ENCODE data around the gene ESPL1.
A peak's percentile ranks its signal among the peaks of the same experiment; 100 is the strongest.
"Not testable (repeated sequence)": the region's sequence is repeated elsewhere in the genome, so short reads cannot be mapped to it uniquely, and the experiment has no call there.

The ESPL1 gene

GRCh38 chr12:53265783-53266182, 2.3 kb upstream of the ESPL1 start:
- no peak for DNase-seq

GRCh38 chr12:53267306-53267998, 647 bp upstream of the ESPL1 start:
- DNase-seq: no peak

GRCh38 chr12:53268630-53269562, 797 bp downstream of the ESPL1 start:
- no peak for DNase-seq

- no peak for DNase-seq
Measured at GRCh38 chr12:53274445-53274844, 6.3 kb downstream of the ESPL1 start.

GRCh38 chr12:53276511-53276910, 8.4 kb downstream of the ESPL1 start:
- DNase-seq: no peak

GRCh38 chr12:53277981-53278380, 9.9 kb downstream of the ESPL1 start:
- DNase-seq: no peak

GRCh38 chr12:53279283-53279869, 11.3 kb downstream of the ESPL1 start:
- DNase-seq: no peak

GRCh38 chr12:53279888-53280498, 11.9 kb downstream of the ESPL1 start:
- DNase-seq: no peak

GRCh38 chr12:53286448-53286847, 18.3 kb downstream of the ESPL1 start:
- no peak for DNase-seq

- DNase-seq: peak; percentile 30
Measured at GRCh38 chr12:53287741-53288216, 19.7 kb downstream of the ESPL1 start.

- no peak for DNase-seq
Measured at GRCh38 chr12:53288322-53288721, 20.2 kb downstream of the ESPL1 start.

GRCh38 chr12:53289891-53290290, 21.8 kb downstream of the ESPL1 start:
- no peak for DNase-seq

- DNase-seq: no peak
Measured at GRCh38 chr12:53290661-53291060, 22.6 kb downstream of the ESPL1 start.

GRCh38 chr12:53292426-53292825, 24.3 kb downstream of the ESPL1 start:
- no peak for DNase-seq

- peak; percentile 87 for DNase-seq
Measured at GRCh38 chr12:53295070-53295890, 27.2 kb downstream of the ESPL1 start, which contains the start of gene PFDN5. PFDN5 (plus strand) TSS chr12:53295542; CDS start chr12:53295568, 26 bp downstream.

- DNase-seq: no peak
Measured at GRCh38 chr12:53295891-53296219, 27.8 kb downstream of the ESPL1 start.

GRCh38 chr12:53297106-53297505, 29.0 kb downstream of the ESPL1 start:
- not testable (repeated sequence) for DNase-seq

GRCh38 chr12:53298164-53298563, 30.1 kb downstream of the ESPL1 start:
- DNase-seq: no peak

GRCh38 chr12:53299101-53299453, 31.0 kb downstream of the ESPL1 start:
- DNase-seq: no peak

GRCh38 chr12:53299454-53300180, 31.5 kb downstream of the ESPL1 start, which contains the start of gene MYG1:
MYG1 (plus strand) TSS chr12:53299695; CDS start chr12:53299738, 43 bp downstream.
- DNase-seq: peak; percentile 89

GRCh38 chr12:53300187-53300586, 32.1 kb downstream of the ESPL1 start:
- DNase-seq: no peak

Data from midbrain (tissue), 1 donor.